ENCODE data around the gene FAM98A.

Gene FAM98A

DNA sequence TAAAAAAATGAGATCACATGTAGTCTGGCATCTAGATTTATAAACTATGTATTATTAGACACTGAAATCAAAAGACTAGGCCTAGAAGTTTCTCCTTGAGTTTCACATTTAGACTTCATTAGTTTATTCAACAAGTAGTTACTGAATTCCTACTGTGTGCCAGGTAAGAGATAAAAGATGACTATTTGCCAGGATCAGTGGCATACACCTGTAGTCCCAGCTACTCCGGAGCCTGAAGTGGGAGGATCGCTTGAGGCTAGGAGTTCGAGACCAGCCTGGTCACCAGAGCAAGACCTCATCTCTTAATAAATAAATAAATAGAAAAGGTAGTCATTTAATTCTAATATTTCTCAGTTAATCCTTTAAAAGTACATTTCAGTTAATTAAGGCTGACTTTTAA, 2.1 kb downstream of the FAM98A start:
- ATAC-seq (no peak), DNase-seq (no peak)

- ATAC-seq (no peak), DNase-seq (no peak)
Measured at GRCh38 chr2:33595385-33595784, 3.7 kb downstream of the FAM98A start.

- ATAC-seq (no peak), DNase-seq (no peak)
Measured at GRCh38 chr2:33589444-33589843, 9.7 kb downstream of the FAM98A start.

DNA sequence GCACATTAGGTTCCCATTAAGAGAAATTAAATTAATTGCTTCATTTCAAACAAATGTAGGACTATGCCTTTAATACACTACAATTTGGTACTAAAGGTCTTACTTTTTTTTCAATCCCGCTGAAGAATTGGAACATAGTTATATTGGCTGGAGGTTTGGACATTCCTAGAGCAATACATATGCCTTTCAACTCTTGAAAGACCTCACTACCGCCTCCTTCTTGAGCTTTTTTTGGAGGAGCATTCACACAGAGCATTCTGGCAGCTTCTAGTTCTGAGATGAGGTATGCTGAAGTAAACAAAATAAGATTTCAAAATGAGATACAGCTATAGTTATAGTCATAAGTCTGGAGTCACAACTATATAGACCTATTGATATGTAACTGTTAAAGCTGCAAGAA, 10.9 kb downstream of the FAM98A start:
- ATAC-seq (no peak), DNase-seq (no peak)

DNA sequence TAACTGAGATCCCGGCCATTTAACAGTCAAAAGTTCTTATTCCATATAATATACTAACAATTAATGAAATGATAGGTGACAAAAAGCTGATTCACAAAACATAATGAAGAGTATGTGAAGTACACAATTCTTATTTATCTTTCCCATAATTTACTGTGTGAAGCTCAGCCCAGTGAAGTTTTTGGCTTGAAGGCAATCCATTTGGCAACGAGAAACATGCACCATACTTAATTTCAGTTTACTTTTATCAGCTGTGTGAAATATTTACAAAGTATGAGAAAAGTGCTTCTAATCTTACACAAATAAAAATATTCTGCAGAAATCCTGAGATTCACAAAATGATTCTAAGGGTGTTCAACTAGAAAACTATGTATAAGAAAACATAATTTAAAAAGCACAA, 12.3 kb downstream of the FAM98A start:
- no peak for ATAC-seq

GRCh38 chr2:33583194-33583938, 15.7 kb downstream of the FAM98A start:
- DNase-seq (no peak), ATAC-seq (no peak)

More for the DNA sequence above, 12.3 kb downstream of the FAM98A start:
- DNase-seq, result no peak

GRCh38 chr2:33581872-33582271, 17.2 kb downstream of the FAM98A start:
- DNase-seq (no peak), ATAC-seq (no peak)

- DNase-seq (no peak), ATAC-seq (no peak)
Measured at GRCh38 chr2:33579227-33579626, 19.9 kb downstream of the FAM98A start.

- ATAC-seq, result no peak
- DNase-seq, result no peak
Measured at GRCh38 chr2:33577668-33578067, 21.4 kb downstream of the FAM98A start.

DNA sequence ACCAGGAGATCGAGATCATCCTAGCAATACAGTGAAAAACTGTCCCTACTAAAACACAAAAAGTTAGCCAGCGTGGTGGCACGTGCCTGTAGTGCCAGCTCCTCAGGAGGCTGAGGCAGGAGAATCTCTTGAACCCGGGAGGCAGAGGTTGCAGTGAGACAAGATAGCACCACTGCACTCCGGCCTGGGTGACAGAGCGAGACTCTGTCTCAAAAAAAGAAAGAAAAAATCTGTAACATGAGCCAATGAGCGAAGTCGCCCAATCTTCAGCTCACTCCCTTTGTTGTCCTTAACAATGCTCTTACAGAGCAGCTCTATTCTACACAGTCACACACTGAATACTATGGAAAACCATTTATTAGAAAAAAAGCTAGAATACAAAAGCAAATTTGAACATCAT, 22.0 kb downstream of the FAM98A start:
- ATAC-seq, result no peak

DNA sequence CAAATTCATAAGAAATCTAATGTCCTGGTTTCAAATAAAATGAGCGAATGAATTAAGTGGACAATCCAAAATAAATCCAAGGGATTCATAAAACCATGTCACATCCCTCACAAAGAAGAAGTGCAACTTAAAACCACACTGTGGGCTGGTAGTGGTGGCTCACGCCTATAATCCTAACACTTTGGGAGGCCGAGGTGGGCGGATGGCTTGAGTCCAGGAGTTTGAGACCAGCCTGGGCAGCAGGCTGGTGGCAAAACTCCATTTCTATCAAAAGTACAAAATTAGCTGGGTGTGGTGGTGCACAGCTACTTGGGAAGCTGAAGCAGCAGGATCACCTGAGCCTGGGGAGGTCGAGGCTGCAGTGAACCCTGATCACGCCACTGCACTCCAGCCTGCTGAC, 25.4 kb downstream of the FAM98A start:
- DNase-seq, result no peak
- ATAC-seq, result no peak

More for the DNA sequence above, 22.0 kb downstream of the FAM98A start:
- no peak for DNase-seq

GRCh38 chr2:33570681-33571080, 28.4 kb downstream of the FAM98A start:
- no peak for DNase-seq
- no peak for ATAC-seq

DNA sequence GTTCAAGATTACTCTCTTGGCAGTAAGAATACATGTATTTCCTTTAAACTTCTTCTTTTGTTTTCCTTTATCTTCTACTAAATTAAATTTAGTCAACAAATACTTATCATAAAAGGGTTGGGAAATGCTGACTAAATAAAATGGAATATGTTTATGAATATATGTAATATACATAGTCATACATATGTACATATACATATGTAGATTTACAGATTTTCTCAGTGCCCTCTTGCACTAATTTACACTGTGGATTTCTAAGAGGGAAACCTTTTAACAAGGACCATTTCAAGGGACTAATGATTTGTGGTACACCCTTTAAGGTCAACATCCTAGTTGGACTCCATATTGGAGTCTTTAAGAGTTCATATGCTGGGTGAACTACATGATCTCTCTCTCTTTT, 37.2 kb downstream of the FAM98A start:
- no peak for ATAC-seq
- no peak for DNase-seq

- no peak for ATAC-seq
Measured at GRCh38 chr2:33560017-33560416, 39.1 kb downstream of the FAM98A start.

DNA sequence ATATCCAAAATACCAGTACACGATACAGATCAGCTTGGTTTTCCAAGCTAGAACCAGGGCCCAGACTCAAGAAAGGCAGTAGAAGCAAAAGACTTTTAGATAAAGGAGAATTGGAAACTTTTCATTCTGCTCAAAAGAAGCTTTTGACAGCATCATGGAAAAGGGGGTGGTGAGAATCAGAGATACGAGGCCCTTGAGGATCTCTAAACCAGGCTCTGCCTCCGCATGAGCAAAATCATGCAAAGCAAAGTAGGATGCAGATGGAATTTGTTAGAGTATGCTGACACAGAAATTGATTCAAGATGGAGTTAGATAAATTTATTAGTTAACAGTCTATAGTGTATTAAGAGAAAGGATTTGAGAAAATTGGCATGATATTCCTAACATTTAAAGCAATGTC, 39.8 kb downstream of the FAM98A start:
- DNase-seq (no peak), ATAC-seq (no peak)

More at GRCh38 chr2:33560017-33560416, 39.1 kb downstream of the FAM98A start:
- DNase-seq, result no peak

GRCh38 chr2:33555681-33556080, 43.4 kb downstream of the FAM98A start:
- ATAC-seq (no peak), DNase-seq (no peak)

DNA sequence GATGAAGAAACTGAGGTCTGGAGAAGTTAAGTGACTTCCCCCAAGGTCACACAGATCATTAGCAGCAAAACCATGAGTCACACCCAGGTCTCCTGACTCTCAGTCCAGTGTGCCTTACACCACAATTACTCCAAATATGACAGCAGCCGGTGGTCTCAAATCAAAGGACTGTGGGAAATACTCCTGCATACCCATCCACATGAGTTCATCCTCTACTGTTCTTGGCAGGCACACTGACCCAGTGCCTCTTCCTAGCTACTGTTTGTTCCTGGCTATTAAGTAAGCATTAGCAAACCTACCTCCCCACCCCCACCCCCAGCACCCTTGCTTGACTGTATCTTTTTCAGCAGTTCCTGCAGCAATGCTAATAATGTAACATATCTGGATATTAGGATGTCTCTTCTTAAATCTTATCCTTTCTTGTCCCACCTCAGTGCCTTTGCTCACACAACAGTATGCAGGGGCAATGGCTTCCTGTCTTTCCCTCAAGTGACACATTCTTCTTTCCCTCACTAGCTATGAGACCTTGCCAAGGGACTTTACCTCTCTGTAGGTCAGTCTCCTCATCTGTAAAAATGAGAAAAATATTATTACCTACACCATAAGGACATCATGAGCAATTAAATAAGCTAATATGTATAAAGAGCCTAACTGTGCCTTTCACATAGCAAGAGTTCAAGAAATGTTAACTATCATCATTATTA, 46.2 kb downstream of the FAM98A start:
- no peak for DNase-seq
- no peak for ATAC-seq

- ATAC-seq (no peak), DNase-seq (no peak)
Measured at GRCh38 chr2:33550206-33550605, 48.9 kb downstream of the FAM98A start.

GRCh38 chr2:33541243-33541642, 57.9 kb downstream of the FAM98A start:
- ATAC-seq, result no peak
- no peak for DNase-seq

- DNase-seq (no peak), ATAC-seq (no peak)
Measured at GRCh38 chr2:33535421-33535820, 63.7 kb downstream of the FAM98A start.

Data from stimulated activated naive CD8-positive, alpha-beta T cell treated with anti-CD3 and anti-CD28 coated beads, Interleukin-15, Interleukin-2, amounts not matched to agents 100 U/mL and 50 U/mL, for 24 hours (primary cell).